Measurements from ENCODE around the gene SAMD4A.

GRCh38 chr14:54570047-54570446 is 3.1 kb downstream of the SAMD4A start:
- TF ChIP-seq CTCF (IDR thresholded peaks at IDR 0.05), result no peak
- TF ChIP-seq POLR2A (IDR thresholded peaks at IDR 0.05), result no peak
- no peak for TF ChIP-seq EP300 (IDR thresholded peaks at IDR 0.05)
- no peak for TF ChIP-seq POLR2AphosphoS5 (IDR thresholded peaks at IDR 0.05)

Measured in stomach (tissue), 4 donors.